ENCODE results near the gene DGKQ.
A peak's percentile ranks its signal among the peaks of the same experiment; 100 is the strongest.

DGKQ gene, protein sequence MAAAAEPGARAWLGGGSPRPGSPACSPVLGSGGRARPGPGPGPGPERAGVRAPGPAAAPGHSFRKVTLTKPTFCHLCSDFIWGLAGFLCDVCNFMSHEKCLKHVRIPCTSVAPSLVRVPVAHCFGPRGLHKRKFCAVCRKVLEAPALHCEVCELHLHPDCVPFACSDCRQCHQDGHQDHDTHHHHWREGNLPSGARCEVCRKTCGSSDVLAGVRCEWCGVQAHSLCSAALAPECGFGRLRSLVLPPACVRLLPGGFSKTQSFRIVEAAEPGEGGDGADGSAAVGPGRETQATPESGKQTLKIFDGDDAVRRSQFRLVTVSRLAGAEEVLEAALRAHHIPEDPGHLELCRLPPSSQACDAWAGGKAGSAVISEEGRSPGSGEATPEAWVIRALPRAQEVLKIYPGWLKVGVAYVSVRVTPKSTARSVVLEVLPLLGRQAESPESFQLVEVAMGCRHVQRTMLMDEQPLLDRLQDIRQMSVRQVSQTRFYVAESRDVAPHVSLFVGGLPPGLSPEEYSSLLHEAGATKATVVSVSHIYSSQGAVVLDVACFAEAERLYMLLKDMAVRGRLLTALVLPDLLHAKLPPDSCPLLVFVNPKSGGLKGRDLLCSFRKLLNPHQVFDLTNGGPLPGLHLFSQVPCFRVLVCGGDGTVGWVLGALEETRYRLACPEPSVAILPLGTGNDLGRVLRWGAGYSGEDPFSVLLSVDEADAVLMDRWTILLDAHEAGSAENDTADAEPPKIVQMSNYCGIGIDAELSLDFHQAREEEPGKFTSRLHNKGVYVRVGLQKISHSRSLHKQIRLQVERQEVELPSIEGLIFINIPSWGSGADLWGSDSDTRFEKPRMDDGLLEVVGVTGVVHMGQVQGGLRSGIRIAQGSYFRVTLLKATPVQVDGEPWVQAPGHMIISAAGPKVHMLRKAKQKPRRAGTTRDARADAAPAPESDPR

DNA sequence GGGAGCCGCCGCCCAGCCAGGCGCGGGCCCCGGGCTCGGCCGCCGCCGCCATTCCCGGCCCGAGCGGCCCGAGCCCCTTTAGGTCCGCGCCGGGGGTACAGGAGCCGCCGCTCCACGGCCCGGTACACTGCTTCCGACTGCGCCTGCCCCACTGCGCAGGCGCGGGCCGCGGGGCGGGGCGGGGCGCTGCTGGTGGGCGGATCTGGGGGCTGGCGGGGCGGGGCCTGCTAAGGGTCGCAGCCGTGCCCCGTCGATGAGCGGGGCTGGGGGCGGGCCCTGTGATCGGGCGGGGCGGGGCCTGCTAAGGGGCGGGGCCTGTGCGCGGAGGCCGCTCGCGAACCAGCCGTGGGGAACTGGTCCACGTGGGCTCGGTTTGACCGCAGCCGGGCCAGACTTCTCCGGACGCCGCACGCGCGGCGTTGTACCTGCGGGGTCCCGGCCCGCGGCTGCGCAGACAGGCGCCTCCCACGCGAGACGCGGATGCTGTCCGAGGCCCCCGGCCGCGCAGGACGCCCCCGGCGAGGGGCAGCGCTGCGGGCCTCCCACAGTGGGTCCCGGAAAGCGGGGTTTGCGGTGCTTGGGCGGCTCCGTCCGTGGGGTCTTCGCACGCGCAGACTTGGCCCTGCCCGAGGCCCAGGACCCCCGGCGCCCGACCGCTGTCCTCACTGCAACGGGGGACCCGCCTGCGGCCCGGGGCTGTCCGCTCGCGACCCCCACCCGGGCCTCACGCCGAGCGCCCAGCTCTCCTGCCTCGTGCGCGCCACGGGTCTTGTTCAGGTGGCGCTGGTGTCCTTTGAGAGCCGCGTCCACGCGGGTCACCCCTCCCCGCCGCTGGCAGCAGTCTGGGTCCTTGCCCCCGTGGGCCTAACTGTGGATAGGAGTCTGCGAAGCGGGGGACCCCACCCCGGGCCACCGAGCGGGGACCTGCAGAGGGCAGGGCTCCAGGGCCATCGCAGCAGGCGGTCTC, at the start of gene DGKQ:
TSS of gene DGKQ (minus strand) at position 139 of the 967 bp plus-strand sequence. CDS start at position 52, 87 bp downstream.
- peak; percentile 100 for DNase-seq (ENCODE audit: low spot score)

DNA sequence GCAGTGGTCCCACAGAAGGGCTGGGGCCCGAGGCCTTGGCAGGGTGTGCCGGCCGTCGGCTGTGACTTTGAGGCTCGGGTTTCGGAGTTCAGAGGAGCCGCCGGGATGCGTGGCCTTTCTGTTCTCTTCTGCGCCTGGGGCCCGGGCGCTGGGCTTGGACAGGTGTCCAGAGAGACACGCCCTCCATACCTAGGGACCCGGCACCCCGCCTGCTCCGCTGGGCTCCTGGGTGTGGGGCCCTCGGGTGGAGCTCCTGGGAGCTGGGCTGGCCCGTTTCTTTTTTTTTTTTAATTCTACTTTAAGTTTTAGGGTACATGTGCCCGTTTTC, 49.3 kb upstream of the DGKQ start:
- no peak for DNase-seq (ENCODE audit: low spot score)

DNA sequence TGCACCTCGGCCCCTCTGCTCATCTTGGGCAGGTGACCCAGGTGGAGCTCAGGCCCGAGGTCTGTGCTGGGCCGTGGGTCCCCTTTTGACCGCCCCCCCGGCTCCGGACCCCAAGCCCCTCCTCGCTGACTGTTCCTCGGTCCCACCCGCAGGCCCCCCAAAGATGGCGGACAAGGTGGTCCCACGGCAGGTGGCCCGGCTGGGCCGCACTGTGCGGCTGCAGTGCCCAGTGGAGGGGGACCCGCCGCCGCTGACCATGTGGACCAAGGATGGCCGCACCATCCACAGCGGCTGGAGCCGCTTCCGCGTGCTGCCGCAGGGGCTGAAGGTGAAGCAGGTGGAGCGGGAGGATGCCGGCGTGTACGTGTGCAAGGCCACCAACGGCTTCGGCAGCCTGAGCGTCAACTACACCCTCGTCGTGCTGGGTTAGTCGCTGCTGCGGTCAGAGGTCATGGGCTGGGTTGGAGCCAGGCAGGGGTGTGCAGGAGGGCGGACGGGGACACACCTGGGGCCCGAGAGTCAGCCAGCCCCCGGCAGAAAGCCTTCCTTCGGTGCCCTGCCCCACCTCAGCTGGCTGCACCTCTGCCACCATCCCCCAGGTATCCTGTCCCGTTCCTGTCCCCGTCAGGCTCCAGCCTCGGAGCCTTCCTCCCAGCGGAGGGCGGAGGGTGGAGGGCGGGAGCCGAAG, 48.8 kb upstream of the DGKQ start:
- no peak for DNase-seq (ENCODE audit: low spot score)

DNA sequence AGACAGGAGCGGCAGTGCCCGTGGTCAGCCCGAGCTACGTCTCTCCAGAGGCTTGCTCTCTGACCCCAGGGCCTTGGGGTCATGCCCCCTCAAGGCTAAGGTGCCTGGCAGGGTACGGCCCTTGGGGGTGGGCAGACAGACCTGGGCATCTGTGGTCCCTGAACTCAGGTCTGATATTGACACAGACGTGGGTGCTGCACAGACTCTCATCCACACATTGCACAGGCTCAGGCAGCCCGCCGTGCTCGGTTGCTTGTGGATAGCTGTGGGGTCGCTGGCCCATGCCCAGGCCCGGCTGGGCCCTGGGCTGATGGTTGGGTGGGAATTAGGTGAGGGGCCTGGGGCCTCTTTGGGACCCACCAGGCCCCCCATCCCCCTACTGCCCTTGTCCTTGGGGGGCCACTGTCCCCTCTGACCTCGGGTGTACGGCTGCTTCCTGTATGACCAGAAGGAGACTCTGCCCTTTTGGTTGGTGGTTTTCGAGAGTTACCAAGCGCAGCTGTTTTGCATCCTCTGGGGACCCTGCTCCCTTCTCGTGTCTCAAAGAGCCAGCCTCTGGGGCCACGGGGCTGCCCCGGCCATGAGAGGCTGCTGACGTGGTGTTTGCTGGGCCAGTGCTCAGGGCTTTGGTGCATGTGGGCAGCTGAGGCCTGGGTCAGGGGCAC, 48.1 kb upstream of the DGKQ start:
- DNase-seq (ENCODE audit: low spot score): no peak

DNA sequence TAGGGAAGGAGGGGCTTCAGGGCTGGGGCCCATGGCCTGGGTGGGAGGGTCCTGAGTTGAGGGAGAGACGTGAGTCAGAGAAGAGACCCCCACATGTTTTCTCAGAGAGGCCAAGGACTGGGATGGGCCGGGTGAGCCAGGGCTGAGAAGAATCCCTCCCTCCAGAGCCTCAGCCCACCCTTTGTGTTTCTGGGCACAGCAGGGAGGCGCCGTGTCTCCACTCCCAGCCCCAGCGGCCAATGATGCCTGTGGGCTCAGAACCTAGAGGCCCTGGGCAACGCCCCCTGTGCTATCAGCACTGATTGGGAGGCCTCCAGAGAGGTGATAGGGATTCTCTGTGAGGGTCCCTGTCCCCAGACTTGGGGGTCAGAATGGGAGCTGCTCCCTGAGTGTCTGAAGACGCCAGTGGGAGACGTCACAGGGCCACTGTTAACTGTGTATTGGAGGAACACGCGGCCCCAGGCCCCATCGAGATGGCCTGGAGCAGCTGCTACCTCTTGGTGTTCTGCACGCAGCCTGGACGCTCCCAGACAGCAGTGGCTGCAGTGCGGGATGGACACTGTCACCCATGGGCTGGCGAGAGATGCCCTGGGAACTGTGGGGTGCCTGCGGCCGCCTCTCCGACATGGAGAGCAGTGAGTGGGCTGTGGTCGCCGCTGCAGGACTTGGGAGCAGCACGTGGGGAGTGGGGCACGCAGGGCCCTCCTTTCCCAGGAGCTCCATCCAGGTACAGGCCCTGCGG, 46.5 kb upstream of the DGKQ start:
- no peak for DNase-seq (ENCODE audit: low spot score)

DNA sequence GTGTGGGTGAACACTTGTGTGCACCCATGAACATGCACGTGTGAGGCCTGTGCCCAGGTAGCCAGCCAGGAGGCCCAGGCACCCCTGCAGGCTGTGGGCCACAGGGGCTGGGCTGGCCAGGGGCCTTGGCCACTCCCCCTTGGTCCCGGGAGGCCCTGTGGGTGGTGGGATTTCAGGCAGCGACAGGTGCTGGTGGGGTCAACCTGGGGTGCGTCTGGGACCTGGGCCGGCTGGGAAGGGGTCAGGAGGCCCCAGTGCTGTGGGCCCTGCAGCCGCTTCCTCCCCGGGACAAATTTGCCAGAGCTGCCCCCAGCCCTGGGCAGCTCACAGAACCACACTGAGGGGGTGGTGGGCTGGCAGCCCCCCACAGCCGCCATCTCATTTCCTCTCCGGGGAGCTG, 46.0 kb upstream of the DGKQ start:
- DNase-seq (ENCODE audit: low spot score): no peak

DNA sequence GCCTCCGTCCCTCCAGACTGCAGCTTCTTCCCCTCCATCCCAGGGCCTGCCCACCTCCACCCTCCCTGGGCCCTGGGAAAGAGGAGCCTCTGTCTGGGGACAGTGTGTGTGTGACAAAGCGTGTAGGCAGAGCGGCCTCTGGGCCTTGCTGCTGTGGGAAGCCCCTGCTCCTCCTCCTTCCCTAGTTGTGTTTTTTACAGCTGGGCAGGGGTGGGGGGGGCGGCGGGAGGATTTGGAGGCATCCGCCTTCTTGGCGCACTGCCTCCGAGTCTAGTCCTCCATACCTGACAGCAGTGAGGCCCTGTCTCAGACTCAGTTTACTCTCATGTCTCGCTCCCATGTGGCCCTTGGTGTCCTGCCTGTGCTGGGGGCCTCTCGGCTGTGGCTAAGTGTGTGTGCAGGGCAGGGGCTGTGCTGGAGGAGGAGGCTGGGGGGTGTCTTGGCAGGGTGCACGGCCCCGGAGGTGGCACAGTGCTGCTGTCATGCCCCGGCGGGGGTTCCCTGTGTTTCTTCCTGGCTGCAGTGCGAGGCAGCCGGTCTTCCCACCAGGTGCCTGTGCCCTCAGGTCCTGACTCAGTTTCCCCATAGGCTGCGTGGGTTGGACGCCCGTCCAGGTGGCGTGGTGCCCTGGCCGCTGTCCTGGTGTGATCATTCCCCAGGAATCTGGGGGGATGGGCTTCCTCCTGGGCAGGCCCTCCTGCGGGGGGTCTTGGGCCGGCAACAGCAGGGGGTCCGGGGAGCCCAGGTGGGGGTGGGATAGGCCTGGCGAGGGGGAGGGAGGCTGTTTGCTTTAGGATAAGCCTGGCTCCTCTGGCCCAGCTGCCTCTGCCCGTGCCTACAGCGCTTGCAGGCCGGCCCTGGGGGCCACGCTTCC, 45.0 kb upstream of the DGKQ start:
- no peak for DNase-seq (ENCODE audit: low spot score)

DNA sequence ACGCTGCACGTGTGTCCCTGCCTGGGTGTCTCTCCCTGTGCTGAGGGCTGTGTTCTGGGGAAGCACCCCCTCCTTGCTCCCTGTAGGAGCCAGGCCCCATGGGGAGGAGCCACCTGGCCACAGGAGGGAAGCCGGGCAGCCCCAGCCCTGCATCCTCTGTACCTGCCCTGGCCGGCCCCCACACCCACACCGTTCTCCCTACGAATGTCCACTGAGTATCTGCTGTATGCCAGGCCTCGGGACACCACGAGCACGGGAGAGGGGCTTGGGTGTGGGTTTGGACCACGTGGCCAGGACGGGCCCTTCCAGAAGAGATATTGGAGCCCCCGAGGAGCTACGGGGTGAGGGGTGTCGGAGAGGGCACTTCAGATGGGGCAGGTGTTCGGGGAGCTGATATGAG, 44.3 kb upstream of the DGKQ start:
- no peak for DNase-seq (ENCODE audit: low spot score)

DNA sequence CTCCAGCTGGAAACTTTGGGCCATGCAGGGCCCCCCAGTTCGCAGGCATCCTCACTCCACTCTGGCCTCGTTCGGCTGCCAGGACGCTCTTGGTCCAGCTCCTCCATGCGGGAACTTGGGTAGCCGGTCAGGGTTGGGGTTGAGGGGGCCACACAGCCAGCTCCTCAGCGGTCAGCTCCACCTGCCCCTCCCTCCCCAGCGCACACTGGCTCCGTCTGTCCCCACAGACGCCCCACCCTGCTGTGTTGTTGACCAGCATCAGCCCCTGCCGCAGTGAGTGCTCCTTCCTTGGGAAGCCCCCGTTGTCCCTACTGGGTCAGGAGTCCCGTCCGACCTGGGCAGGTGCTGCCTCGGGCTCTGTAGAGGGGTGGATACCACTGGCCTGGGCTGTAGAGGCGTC, 43.8 kb upstream of the DGKQ start:
- no peak for DNase-seq (ENCODE audit: low spot score)

DNA sequence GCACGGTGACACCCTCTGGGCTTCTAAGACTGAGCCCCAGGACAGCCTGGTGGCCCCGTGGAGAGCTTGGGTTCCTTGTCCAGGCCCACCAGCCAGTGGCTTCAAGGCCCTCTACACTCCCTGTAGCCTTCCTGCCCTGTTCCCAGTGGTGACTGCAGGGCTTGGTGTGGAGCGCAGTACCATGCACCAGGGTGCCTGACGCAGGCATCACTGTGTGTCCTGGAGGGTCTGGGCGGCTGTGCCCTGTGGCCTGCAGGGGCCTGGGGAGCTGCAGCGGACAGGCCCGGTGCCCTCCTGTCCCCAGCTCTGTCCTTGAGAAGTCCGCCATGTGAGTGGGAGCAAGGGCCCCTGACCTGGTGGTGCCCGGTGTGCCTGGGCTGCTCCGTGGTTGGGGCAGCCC, 42.4 kb upstream of the DGKQ start:
- DNase-seq (ENCODE audit: low spot score): no peak

DNA sequence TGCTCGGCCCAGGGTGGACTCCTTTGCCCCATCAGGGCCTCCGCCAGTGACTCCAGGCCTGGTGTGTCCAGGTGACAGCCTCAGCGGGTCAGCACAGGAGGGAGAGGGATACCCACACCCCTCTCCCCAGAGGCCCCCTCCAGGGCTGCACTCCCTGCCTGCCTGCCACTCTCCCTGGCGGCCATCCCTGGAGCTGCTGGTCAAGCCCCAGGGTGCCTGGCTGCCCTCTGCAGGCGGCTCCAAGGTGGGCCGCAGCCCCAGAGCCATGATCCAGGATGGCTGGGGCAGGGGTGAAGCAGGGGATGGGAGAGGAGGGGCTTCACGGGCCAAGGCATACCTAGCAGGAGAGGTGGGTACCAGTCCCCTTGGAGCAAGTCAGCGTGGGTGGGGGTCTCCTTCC, 41.8 kb upstream of the DGKQ start:
- DNase-seq (ENCODE audit: low spot score): no peak

DNA sequence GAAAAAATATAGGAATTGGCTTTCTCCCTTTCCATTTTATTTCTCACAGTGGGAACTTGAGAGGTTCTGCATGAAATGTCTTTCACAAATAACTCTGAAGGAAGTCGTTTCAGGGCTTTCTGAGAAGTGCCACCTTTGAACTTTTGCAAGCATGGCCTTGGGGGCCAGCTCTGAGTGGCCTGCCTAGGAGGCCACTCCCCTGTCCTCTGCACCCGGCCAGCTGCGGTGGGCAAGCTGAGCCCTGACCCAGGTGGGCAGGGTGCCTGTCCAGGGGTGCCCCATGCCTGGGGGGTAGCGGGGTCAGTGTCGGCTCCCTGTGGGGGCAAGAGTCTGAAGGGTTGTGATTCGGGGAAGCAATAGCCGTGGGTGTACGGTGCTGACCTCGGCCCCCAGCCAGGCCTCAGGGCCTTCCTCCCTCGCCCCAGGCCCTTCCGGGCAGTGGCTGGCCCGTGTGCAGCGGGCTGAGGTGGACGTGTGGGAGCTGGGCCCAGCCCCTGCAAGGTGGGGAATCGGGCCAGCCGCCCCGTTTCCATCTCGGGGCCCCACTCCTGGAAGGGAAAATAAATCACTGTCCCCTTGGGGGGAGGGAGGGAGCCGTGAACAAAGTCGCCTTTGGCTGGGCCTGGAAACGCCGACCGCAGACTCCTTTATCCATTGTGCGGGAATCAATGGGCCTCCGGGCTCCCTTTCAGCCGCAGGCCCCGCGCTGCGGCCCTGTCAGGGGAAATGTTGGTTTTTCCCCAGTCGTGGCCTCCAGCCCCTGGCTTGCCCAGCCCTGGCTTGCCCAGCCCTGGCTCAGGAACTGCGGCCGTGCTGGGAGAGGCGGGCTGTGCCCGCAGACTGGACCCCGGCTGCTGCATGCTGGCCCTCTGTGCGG, 41.2 kb upstream of the DGKQ start:
- no peak for DNase-seq (ENCODE audit: low spot score)

DNA sequence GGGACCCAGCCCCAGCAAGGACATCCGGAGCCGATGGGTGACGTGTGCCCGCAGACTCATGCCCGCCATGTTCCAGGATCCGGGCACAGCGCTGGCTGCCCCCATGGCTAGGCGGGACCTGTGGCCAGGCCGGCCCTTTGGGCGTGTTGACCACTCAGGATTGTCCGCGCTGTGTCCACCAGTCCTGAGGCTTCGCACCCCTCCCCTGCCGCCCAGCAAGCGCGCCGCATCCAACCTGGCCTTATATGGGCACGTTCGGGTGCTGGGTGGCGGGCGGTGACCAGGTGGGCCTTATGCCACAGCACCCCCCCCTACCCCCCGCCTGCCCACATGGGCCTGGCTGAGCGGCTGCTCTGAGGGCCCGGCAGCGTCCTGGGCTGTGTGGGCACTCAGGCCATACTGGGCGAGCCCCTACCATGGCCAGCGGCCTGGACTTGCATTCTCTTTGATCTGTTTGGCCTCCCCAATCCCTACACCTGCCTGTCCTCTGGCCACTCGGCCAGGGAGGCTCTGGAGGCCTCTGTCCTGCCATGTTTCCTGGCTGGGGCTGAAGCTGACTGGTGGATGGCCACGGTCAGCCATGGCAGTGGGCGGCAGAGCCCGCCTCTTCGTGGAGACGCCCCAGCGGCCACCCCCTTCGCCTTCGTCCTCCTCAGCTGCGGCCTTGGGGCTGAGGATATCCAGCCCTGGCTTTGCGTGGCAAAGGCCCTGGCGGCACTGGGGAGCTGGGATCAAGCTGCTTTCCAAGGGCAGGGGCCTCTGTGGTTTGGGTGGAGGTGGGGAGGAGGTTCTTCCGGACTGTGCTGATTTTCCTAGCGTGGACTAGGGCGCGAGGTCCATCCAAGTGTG, 40.1 kb upstream of the DGKQ start:
- DNase-seq (ENCODE audit: low spot score): no peak

DNA sequence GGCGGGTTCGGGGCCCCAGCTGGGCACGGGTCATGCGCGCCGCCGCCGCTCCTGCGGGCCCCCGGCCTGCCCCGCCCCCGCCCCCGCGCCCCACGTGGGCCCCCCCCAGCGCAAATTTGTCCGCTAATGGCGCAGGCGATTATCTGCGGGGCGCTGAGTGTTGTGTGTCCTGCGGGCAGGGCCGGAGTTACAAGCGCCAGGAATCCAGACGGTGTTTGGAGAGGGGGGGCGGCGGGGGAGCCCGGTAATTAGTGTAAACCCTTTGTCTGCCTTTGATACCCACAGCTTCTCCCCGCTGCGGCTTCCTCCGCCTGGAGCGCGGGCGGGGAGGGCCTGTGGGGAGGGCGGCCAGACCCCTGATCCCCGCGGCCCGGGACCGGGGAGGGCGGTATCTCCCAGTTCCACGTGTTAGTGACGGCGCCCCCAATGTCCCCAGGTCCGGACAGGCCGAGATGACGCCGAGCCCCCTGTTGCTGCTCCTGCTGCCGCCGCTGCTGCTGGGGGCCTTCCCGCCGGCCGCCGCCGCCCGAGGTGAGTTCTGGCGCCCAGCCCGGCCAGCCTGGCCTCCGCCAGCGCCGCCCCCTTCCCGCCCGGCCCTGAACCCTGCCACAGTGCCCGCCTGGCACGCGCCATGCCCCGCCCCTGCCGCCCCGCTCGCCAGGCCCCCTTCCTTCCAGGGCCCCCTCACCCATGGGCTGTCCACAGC, 38.8 kb upstream of the DGKQ start:
- DNase-seq (ENCODE audit: low spot score): peak; percentile 58

DNA sequence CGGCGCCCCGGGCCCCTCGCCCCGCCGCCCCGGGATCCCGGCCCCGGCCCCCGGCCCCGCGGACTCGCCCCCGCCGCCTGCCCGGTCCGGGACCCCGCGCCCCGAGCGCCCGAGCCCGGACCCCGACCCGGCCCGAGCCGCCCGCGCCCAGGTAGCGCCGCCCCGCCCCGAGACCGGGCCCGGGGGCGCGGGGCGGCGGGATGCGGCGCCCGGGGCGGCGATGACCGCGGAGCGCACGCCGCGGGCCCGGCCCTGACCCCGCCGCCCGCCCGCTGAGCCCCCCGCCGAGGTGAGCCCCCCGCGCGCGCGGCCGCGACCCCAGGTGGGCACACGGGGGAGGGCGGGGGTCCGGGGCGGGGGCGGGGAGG, 38.3 kb upstream of the DGKQ start:
- DNase-seq (ENCODE audit: low spot score): no peak

DNA sequence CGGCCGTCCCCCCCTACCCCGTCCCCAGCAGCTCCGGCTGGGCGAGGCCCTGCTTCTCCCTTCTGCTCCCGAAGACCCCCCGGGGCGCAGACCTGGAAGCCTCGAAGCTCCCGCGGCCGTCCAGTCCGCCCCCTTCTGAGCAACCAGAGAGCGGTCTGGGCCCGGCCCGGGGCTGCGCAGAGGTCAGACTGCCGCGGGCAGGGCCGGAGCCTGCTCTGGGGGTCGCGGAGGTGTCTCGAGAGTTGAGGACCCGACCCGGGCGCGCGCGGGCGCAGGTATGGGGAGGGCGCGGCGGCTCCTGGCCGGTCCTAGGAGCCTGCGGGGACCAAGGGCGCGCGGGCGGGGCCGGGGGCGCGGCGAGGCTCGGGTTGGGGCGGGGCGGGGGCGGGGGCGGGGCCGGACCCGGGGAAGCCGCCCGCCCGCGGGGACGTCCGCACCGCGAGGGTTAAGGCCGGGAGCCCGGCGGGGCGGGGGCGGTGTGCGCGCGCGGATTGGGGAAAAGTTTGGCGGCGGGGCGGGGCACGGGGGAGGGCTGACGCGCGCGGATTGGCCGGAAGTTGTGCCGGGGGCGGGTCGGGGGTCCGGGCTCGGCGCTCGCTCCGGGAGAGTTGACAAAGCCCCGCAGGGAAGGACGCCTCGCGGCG, 37.8 kb upstream of the DGKQ start, which contains the start of gene FGFRL1:
TSS of gene FGFRL1 (plus strand) at position 605 of the 644 bp plus-strand sequence. CDS start 860 bp downstream, outside the sequence.
- peak; percentile 98 for DNase-seq (ENCODE audit: low spot score)
